Peyer's patch (tissue), 4 donors: ENCODE measurements around the gene ADAMTS7. TPM values are rescaled to one million over a fixed set of nuclear protein-coding genes. Genes with fewer than 3 reads are reported as not detected.
"Not testable (repeated sequence)": the region's sequence is repeated elsewhere in the genome, so short reads cannot be mapped to it uniquely, and the experiment has no call there.

Experiments
- DNase-seq, 3 donors: peaks; one replicate each; pipeline ENCODE4 v3.0.0-alpha.2; 2017 to 2019
- H3K27ac ChIP-seq, 4 donors: fragments of 200-600 bp; sonication (generic); one replicate each; pipeline ENCODE4 v1.5.1; 2016 to 2019
- H3K27me3 ChIP-seq, 2 donors: fragments of 200-600 bp; sonication (generic); one replicate each; pipeline ENCODE4 v1.5.1; 2019
- H3K36me3 ChIP-seq, 3 donors: fragments of 200-600 bp; sonication (generic); one replicate each; pipeline ENCODE4 v1.5.1; 2016 to 2019
- H3K4me1 ChIP-seq, 4 donors: fragments of 200-600 bp; sonication (generic); one replicate each; pipeline ENCODE4 v1.5.1; 2016 to 2019
- H3K4me3 ChIP-seq, 4 donors: fragments of 200-600 bp; sonication (generic); 1 replicate in 3 of 4; 2 replicates in 1 of 4; pipeline ENCODE4 v1.5.1; 2016 to 2019; ENCODE audit warnings: mild to moderate bottlenecking in 1 of 4
- H3K9me3 ChIP-seq, 4 donors: fragments of 200-600 bp; sonication (generic); one replicate each; pipeline ENCODE4 v1.5.1; 2016 to 2019; ENCODE audit warnings: mild to moderate bottlenecking in 1 of 4
- CTCF ChIP-seq, 6 experiments: fragments of 450-650 bp in 4 of 6; fragments of 200-600 bp in 2 of 6; sonication (generic) in 1 of 6; IDR thresholded peaks; one replicate each; pipeline ENCODE4 v1.5.1; 2017 to 2019; ENCODE audit warnings: antibody characterized with exemption in 6 of 6, mild to moderate bottlenecking in 3 of 6, moderate library complexity in 1 of 6
- POLR2A ChIP-seq, 2 donors: fragments of 450-650 bp; IDR thresholded peaks; one replicate each; pipeline ENCODE4 v1.5.1; 2017; ENCODE audit warnings: antibody characterized with exemption in 2 of 2, mild to moderate bottlenecking in 2 of 2, moderate library complexity in 2 of 2
- total RNA-seq, 4 donors: library from RNA; depleted of rRNA; stranded (reverse); fragments of >200 nt; gene quantifications; one replicate each; pipeline ENCODE4 v1.1.0, GENCODE V29; 2016

ADAMTS7 gene
- total RNA-seq, 4 donors from 2014 or later, result 0.18 to 24.8 (median 2.0) TPM

GRCh38 chr15:78841891-78842290 is 30.6 kb upstream of the ADAMTS7 start:
- Histone ChIP-seq H3K9me3 (no peaks in the 10 kb centered on the region), H3K27me3 (no peaks in the 10 kb centered on the region), H3K27ac (no peak overlapping the region), H3K4me1 (no peaks in the 10 kb centered on the region), H3K4me3 (no peak overlapping the region), H3K36me3 (no peaks in the 10 kb centered on the region)
- TF ChIP-seq POLR2A (IDR thresholded peaks at IDR 0.05) (no peak), CTCF (IDR thresholded peaks at IDR 0.05) (no peak)
- no peak for DNase-seq

DNA sequence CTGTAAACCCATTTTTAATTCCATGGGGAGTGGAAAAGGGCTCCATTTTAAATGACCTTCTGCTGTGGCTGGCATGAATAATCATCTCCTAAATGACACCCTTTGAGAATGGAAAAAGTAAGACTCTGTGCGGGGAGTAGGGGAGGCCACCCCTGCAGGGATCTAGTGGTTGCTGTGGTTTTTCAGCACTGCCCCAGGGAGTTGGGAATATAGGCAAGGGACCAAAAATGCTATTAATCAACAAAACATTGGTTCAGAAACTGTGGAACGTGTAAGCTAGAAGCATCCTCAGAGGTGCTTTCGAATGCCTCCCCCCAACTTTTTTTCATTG is 30.1 kb upstream of the ADAMTS7 start:
- Histone ChIP-seq H3K9me3 (no peaks in the 10 kb centered on the region), H3K27me3 (no peaks in the 10 kb centered on the region), H3K4me3 (no peak overlapping the region), H3K27ac (no peak overlapping the region), H3K36me3 (no peaks in the 10 kb centered on the region), H3K4me1 (no peaks in the 10 kb centered on the region)
- no peak for TF ChIP-seq CTCF (IDR thresholded peaks at IDR 0.05)
- no peak for TF ChIP-seq POLR2A (IDR thresholded peaks at IDR 0.05)
- DNase-seq, result no peak

GRCh38 chr15:78840661-78841375 is 29.6 kb upstream of the ADAMTS7 start:
- Histone ChIP-seq H3K4me1 (no peaks in the 10 kb centered on the region), H3K36me3 (no peaks in the 10 kb centered on the region), H3K27me3 (no peaks in the 10 kb centered on the region), H3K27ac (no peak overlapping the region), H3K9me3 (no peaks in the 10 kb centered on the region), H3K4me3 (no peak overlapping the region)
- no peak for DNase-seq
- TF ChIP-seq POLR2A (IDR thresholded peaks at IDR 0.05) (no peak), CTCF (IDR thresholded peaks at IDR 0.05) (no peak)

GRCh38 chr15:78839151-78839550 is 27.9 kb upstream of the ADAMTS7 start:
- not testable (repeated sequence) for H3K4me1 ChIP-seq, H3K27ac ChIP-seq, H3K27me3 ChIP-seq, H3K9me3 ChIP-seq, H3K36me3 ChIP-seq, DNase-seq, H3K4me3 ChIP-seq

DNA sequence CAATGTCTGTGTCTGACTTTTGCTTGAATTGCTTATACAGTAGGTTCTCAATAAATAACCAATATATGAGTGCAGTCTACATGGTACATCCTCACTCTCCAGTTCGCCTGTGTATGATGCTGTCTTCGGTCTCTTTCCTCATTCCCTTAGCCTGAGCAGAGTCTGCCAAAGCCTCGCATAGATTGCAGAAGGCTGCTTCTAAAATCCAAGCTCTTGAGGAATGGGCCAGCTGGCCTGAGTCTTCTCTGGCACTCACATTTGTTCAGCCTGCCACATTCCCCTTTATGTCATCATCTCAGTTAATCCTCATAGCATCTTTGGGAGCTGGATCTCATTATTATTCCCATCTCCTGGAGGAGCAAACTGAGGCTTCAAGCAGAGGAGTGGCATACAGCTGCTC is 27.2 kb upstream of the ADAMTS7 start:
- Histone ChIP-seq H3K27ac (no peak overlapping the region), H3K36me3 (no peaks in the 10 kb centered on the region), H3K4me3 (no peak overlapping the region), H3K9me3 (no peaks in the 10 kb centered on the region), H3K27me3 (no peaks in the 10 kb centered on the region), H3K4me1 (no peaks in the 10 kb centered on the region)
- DNase-seq, result no peak
- TF ChIP-seq CTCF (IDR thresholded peaks at IDR 0.05) (no peak), POLR2A (IDR thresholded peaks at IDR 0.05) (no peak)

- no peaks in the 10 kb centered on the region for H3K9me3 ChIP-seq
- no peak overlapping the region for H3K4me3 ChIP-seq
- no peaks in the 10 kb centered on the region for H3K36me3 ChIP-seq
- DNase-seq, result no peak
- H3K27me3 ChIP-seq, result no peaks in the 10 kb centered on the region
- H3K4me1 ChIP-seq, result no peaks in the 10 kb centered on the region
- no peak overlapping the region for H3K27ac ChIP-seq
- no peak for TF ChIP-seq CTCF (IDR thresholded peaks at IDR 0.05)
Measured at GRCh38 chr15:78837543-78837942, 26.3 kb upstream of the ADAMTS7 start.
